Endothelial cell of umbilical vein (primary cell): ENCODE measurements around the gene KCNB1.

Experiments
- CTCF ChIP-seq, 2 donors: IDR thresholded peaks; 1 replicate in 1 of 2; 2 replicates in 1 of 2; pipeline ENCODE4 v1.5.1; 2011; ENCODE audit warnings: low read length in 2 of 2, mild to moderate bottlenecking in 2 of 2, moderate library complexity in 2 of 2, control low read depth in 1 of 2, inconsistent platforms in 1 of 2, low read depth in 1 of 2; ENCODE audit not compliant: insufficient read depth in 1 of 2; ENCODE audit errors: extremely low read depth in 1 of 2
- EZH2 ChIP-seq: IDR thresholded peaks from 2 replicates; pipeline ENCODE4 v1.6.1; 2012; ENCODE audit warnings: borderline replicate concordance, low read depth, mild to moderate bottlenecking, moderate library complexity, low read length, inconsistent platforms; ENCODE audit not compliant: severe bottlenecking
- GATA2 ChIP-seq: IDR thresholded peaks from 2 replicates; pipeline ENCODE4 v1.7.0; 2011; ENCODE audit warnings: low read depth, mild to moderate bottlenecking, moderate library complexity, mixed read lengths, low read length; ENCODE audit not compliant: insufficient read length, insufficient read depth
- JUN ChIP-seq: IDR thresholded peaks from 2 replicates; pipeline ENCODE4 v1.6.1; 2011; ENCODE audit warnings: borderline replicate concordance, low read depth; ENCODE audit not compliant: insufficient read length, insufficient read depth
- MYC ChIP-seq: IDR thresholded peaks from one replicate; pipeline ENCODE4 v1.6.1; 2011; ENCODE audit warnings: mild to moderate bottlenecking, low read depth, low read length
- POLR2A ChIP-seq: IDR thresholded peaks from 2 replicates; pipeline ENCODE4 v1.6.1; 2012; ENCODE audit warnings: low read depth, mild to moderate bottlenecking, control low read depth, low read length
- POLR2AphosphoS5 ChIP-seq: IDR thresholded peaks from 2 replicates; pipeline ENCODE4 v1.6.1; 2012; ENCODE audit warnings: low read depth, mild to moderate bottlenecking, control low read depth, low read length, moderate library complexity; ENCODE audit not compliant: insufficient read depth
- TF ChIP-seq, protein P1 (sequence below): IDR thresholded peaks from 2 replicates; pipeline ENCODE4 v1.6.1; 2011; ENCODE audit not compliant: insufficient read depth, insufficient read length

DNA sequence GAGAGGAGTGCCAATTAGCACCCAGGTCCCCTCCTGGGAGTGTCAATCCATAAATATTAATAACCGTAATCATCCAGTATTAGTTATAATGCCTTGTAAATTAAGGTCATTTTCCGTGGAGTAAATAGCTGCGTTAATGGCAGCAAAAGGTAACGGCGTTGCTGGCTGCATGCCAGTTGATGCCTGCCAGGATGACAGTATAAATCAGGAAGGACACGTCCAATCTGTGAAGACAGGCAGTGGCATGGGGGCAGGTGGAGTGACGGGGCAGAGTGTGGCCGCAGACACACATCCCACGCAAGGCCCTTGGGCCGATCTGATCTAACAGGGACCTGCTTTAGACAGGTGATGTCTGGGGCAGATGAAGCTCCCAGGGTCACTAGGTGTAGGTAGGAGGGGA is 49.1 kb downstream of the KCNB1 start:
- TF ChIP-seq EZH2 (no peak), CTCF (IDR thresholded peaks at IDR 0.05; ENCODE audit: extremely low read depth in 1 of 2, insufficient read depth in 1 of 2, low read depth in 1 of 2, low read length in 2 of 2) (no peak), POLR2A (no peak), POLR2AphosphoS5 (no peak), GATA2 (no peak), MYC (no peak), JUN (no peak)
- TF ChIP-seq, protein P1, sequence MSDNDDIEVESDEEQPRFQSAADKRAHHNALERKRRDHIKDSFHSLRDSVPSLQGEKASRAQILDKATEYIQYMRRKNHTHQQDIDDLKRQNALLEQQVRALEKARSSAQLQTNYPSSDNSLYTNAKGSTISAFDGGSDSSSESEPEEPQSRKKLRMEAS = no peak
